B cell (primary cell): ENCODE results near the gene ZNF24. TPM values are rescaled to one million over a fixed set of nuclear protein-coding genes. Genes with fewer than 3 reads are reported as not detected.

Source experiments
- ATAC-seq: fragments of 200-7000 bp; cut with Tn5 transposase; one replicate; pipeline ENCODE4 v1.10.0; 2021; ENCODE audit warnings: low read depth, mild to moderate bottlenecking, moderate number of reproducible peaks, moderate library complexity
- CTCF ChIA-PET: fragments of 350-600 bp; sonication (Branson Sonifier 250); formaldehyde crosslinking; loops from one replicate; lab custom pipeline; 2021; ENCODE audit warnings: antibody characterized with exemption, inconsistent platforms; lab: Charles Lee
- POLR2A ChIA-PET: fragments of 350-600 bp; sonication (Branson Sonifier 250); formaldehyde crosslinking; loops from one replicate; lab custom pipeline; 2021; ENCODE audit warnings: antibody characterized with exemption; lab: Charles Lee
- DNase-seq: peaks from one replicate; pipeline ENCODE4 v3.0.0; 2013
- H2AFZ ChIP-seq: 2 replicates; pipeline ENCODE4 v1.6.1; 2012; ENCODE audit warnings: mild to moderate bottlenecking, low read depth, low read length; ENCODE audit not compliant: insufficient read depth, poor library complexity, severe bottlenecking
- H3K27ac ChIP-seq, 2 donors: 1 replicate in 1 of 2; 2 replicates in 1 of 2; pipeline ENCODE4 v1.5.1; 2012 to 2013; ENCODE audit warnings: low read length in 2 of 2, mild to moderate bottlenecking in 2 of 2, moderate library complexity in 1 of 2
- H3K27me3 ChIP-seq, 4 experiments: fragments of 200-600 bp in 1 of 4; sonication (generic) in 1 of 4; replicated peaks in 1 of 4; 1 replicate in 2 of 4; 2 replicates in 2 of 4; pipeline versions ENCODE4 v1.6.1 to v1.7.0; 2013 to 2016; ENCODE audit warnings: low read length in 3 of 4, mild to moderate bottlenecking in 2 of 4, mixed read lengths in 1 of 4, moderate library complexity in 1 of 4; ENCODE audit not compliant: insufficient read depth in 4 of 4, control insufficient read depth in 3 of 4; ENCODE audit errors: control extremely low read depth in 1 of 4
- H3K36me3 ChIP-seq, 2 experiments: replicated peaks in 1 of 2; 1 replicate in 1 of 2; 2 replicates in 1 of 2; pipeline versions ENCODE4 v1.6.1 to v1.7.1; 2013; ENCODE audit warnings: low read length in 1 of 2; ENCODE audit not compliant: insufficient read depth in 2 of 2, control insufficient read depth in 1 of 2; ENCODE audit errors: control extremely low read depth in 1 of 2, extremely low read depth in 1 of 2
- H3K4me1 ChIP-seq, 2 donors: fragments of 200-600 bp in 1 of 2; sonication (generic) in 1 of 2; 1 replicate in 1 of 2; 2 replicates in 1 of 2; pipeline versions ENCODE4 v1.5.1 to v1.6.1; 2013 to 2017; ENCODE audit warnings: low read length in 2 of 2; ENCODE audit not compliant: control insufficient read depth in 2 of 2, insufficient read depth in 2 of 2
- H3K4me2 ChIP-seq: replicated peaks from 2 replicates; pipeline ENCODE3; 2012; ENCODE audit warnings: mild to moderate bottlenecking, low read depth, low read length; ENCODE audit not compliant: poor library complexity, severe bottlenecking
- H3K4me3 ChIP-seq, 5 experiments: fragments of 200-600 bp in 1 of 5; sonication (generic) in 1 of 5; 1 replicate in 3 of 5; 2 replicates in 2 of 5; pipeline versions ENCODE4 v1.5.1 to v1.7.0; 2011 to 2016; ENCODE audit warnings: low read length in 4 of 5, mild to moderate bottlenecking in 4 of 5, low read depth in 2 of 5, control low read depth in 1 of 5, moderate library complexity in 1 of 5; ENCODE audit not compliant: insufficient read depth in 1 of 5; ENCODE audit errors: control extremely low read depth in 1 of 5, extremely low read depth in 1 of 5
- H3K79me2 ChIP-seq: fragments of 200-600 bp; sonication (generic); one replicate; pipeline ENCODE4 v1.6.0; 2016; ENCODE audit warnings: low read length; ENCODE audit not compliant: control insufficient read depth, insufficient read depth
- H3K9ac ChIP-seq: fragments of 200-600 bp; sonication (generic); 2 replicates; pipeline ENCODE4 v1.6.1; 2017; ENCODE audit warnings: mild to moderate bottlenecking, low read length, moderate library complexity
- H3K9me3 ChIP-seq, 3 donors: one replicate each; pipeline versions ENCODE4 v1.6.1 to v1.7.1; 2013; ENCODE audit warnings: low read length in 2 of 3; ENCODE audit not compliant: control insufficient read depth in 2 of 3, insufficient read depth in 1 of 3; ENCODE audit errors: control extremely low read depth in 1 of 3
- H4K20me1 ChIP-seq: 2 replicates; pipeline ENCODE4 v1.6.0; 2012; ENCODE audit warnings: mild to moderate bottlenecking, low read length; ENCODE audit not compliant: insufficient read depth, control insufficient read depth, poor library complexity, severe bottlenecking
- H3K27ac Mint-ChIP-seq: one replicate; pipeline ENCODE4 v1.8.0; 2021; ENCODE audit warnings: mixed read lengths
- H3K27me3 Mint-ChIP-seq: one replicate; pipeline ENCODE4 v1.8.0; 2021; ENCODE audit warnings: mixed read lengths
- H3K4me1 Mint-ChIP-seq: one replicate; pipeline ENCODE4 v1.8.0; 2021; ENCODE audit warnings: mixed read lengths
- H3K4me3 Mint-ChIP-seq: one replicate; pipeline ENCODE4 v1.8.0; 2021; ENCODE audit warnings: mixed read lengths
- H3K9me3 Mint-ChIP-seq: one replicate; pipeline ENCODE4 v1.8.0; 2022; ENCODE audit warnings: mixed read lengths; ENCODE audit not compliant: insufficient read depth
- EZH2 ChIP-seq: IDR thresholded peaks from 2 replicates; pipeline ENCODE4 v1.6.1; 2012; ENCODE audit warnings: borderline replicate concordance, low read depth, mild to moderate bottlenecking, moderate library complexity, low read length; ENCODE audit not compliant: insufficient read depth, poor library complexity, severe bottlenecking
- WGBS: methylation state at CpG from one replicate; pipeline ENCODE4 v1.1.5; 2013; ENCODE audit warnings: missing lambda C conversion rate; ENCODE audit not compliant: insufficient coverage; 5-methylcytosine and 5-hydroxymethylcytosine counted together
- intact Hi-C: fragments of 100-400 bp; cut with micrococcal nuclease; formaldehyde crosslinking; loops from one replicate; pipeline ENCODE4 v1.10.0; 2022
- polyA plus RNA-seq: library from polyadenylated mRNA; depleted of rRNA; stranded (reverse); fragments of >200 nt; gene quantifications from 2 replicates; pipeline ENCODE4 v1.2.3, GENCODE V29; 2012
- total RNA-seq, 2 donors: library from RNA; stranded (reverse); fragments of 120-200 nt in 1 of 2; gene quantifications; 1 replicate in 1 of 2; 2 replicates in 1 of 2; pipeline versions ENCODE4 v1.2.3 to v1.2.4, GENCODE V29; 2013 to 2022
- TF ChIP-seq, protein P1 (sequence below): fragments of 200-600 bp; IDR thresholded peaks from one replicate; pipeline ENCODE4 v1.8.0; 2022; ENCODE audit warnings: antibody characterized with exemption, mild to moderate bottlenecking

ZNF24 gene
- total and polyA plus RNA-seq, 2 donors (not counting 1 experiment from before 2014, with no cell fraction given), result 13.8 to 83.7 TPM

GRCh38 chr18:35361570-35362321 lies 17.5 kb upstream of the ZNF24 start:
- Histone ChIP-seq H3K79me2 (no peaks in the 10 kb centered on the region), H3K4me3 (no peak overlapping the region), H3K9me3 (no peaks in the 10 kb centered on the region), H3K9ac (no peak overlapping the region), H3K4me1 (no peaks in the 10 kb centered on the region), H4K20me1 (no peaks in the 10 kb centered on the region), H3K27ac (no peak overlapping the region), H3K4me2 (no peak overlapping the region), H2AFZ (no peak overlapping the region), H3K27me3 (no peaks in the 10 kb centered on the region), H3K36me3 (no peaks in the 10 kb centered on the region)
- Mint-ChIP-seq H3K27me3 (peaks cover 5% of the 10 kb centered on the region), H3K4me3 (no peak overlapping the region), H3K27ac (no peak overlapping the region), H3K9me3 (no peaks in the 10 kb centered on the region), H3K4me1 (no peaks in the 10 kb centered on the region)
- POLR2A ChIA-PET, result no interaction called here
- DNase-seq (no peak), ATAC-seq (no peak)
- CTCF ChIA-PET, result interaction anchor here (0.7 to 1.7 kb wide), 4 partner anchors 13 to 341 kb away, joined by 3 to 7 read pairs (median 3); no protein-coding TSS in a partner anchor
- TF ChIP-seq, protein P1, sequence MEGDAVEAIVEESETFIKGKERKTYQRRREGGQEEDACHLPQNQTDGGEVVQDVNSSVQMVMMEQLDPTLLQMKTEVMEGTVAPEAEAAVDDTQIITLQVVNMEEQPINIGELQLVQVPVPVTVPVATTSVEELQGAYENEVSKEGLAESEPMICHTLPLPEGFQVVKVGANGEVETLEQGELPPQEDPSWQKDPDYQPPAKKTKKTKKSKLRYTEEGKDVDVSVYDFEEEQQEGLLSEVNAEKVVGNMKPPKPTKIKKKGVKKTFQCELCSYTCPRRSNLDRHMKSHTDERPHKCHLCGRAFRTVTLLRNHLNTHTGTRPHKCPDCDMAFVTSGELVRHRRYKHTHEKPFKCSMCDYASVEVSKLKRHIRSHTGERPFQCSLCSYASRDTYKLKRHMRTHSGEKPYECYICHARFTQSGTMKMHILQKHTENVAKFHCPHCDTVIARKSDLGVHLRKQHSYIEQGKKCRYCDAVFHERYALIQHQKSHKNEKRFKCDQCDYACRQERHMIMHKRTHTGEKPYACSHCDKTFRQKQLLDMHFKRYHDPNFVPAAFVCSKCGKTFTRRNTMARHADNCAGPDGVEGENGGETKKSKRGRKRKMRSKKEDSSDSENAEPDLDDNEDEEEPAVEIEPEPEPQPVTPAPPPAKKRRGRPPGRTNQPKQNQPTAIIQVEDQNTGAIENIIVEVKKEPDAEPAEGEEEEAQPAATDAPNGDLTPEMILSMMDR, result no peak
- TF ChIP-seq EZH2, result no peak
- 100% methylated on average over 1 of the region's 2 CpGs for whole genome bisulfite sequencing
- intact Hi-C loops, result no loop called here

DNA sequence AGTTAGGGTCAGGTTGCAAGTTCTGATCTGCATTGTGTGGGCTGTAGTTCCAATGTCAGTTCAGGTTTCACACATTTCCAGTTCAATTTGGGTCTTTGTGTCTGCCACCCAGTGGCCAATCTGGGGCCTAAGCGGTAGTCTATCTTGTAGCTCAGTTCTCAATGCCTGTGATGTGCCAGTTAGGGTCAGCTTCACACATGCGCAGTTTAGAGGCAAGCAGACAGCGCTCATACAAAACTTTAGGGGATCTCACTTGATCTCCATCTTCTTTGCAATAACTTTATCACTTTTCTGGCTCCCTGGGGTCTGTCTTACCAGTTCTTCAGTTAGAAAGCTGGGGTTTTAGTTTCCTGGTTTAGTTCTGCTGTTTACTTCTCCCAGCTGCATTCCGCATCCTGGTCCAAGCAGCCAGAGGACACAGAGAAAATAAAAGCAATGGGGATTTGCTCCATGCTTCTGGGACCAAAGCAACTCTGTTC lies 11.0 kb upstream of the ZNF24 start:
- POLR2A ChIA-PET, result interaction anchor here (0.5 to 1.6 kb wide), 2 partner anchors 123 to 187 kb away, joined by 3 to 5 read pairs; no protein-coding TSS in a partner anchor

More for the DNA sequence above, 11.0 kb upstream of the ZNF24 start:
- no peaks in the 10 kb centered on the region for H3K4me1 ChIP-seq
- TF ChIP-seq, protein P1, result peak; percentile 76
- TF ChIP-seq EZH2, result no peak
- no peaks in the 10 kb centered on the region for H3K27me3 Mint-ChIP-seq
- no peak overlapping the region for H3K4me3 ChIP-seq
- peaks cover 0 to 11% (median 8%) of the 10 kb centered on the region in 3 donors for H3K9me3 ChIP-seq
- intact Hi-C loops, result loop anchor here (1.0 kb wide), 3 partner anchors 11 to 349 kb away; partner anchors contain the start of gene ZNF24
- H3K79me2 ChIP-seq, result no peaks in the 10 kb centered on the region
- no peaks in the 10 kb centered on the region for H4K20me1 ChIP-seq
- CTCF ChIA-PET, result interaction anchor here (0.6 to 6.9 kb wide), 27 partner anchors 9 to 617 kb away, joined by 3 to 110 read pairs (median 4); partner anchors contain the start of genes MAPRE2, ZNF24 and ZSCAN30
- no peak overlapping the region for H3K9ac ChIP-seq
- peak; percentile 99 for ATAC-seq
- 50% methylated on average over 2 of the region's 4 CpGs for WGBS
- H3K27ac ChIP-seq, result no peak overlapping the region
- H3K9me3 Mint-ChIP-seq, result peaks cover 3% of the 10 kb centered on the region
- no peaks in the 10 kb centered on the region for H3K27me3 ChIP-seq
- no peak overlapping the region for H3K4me2 ChIP-seq
- H3K36me3 ChIP-seq, result no peaks in the 10 kb centered on the region
- peak; percentile 85 for DNase-seq
- H3K27ac Mint-ChIP-seq, result no peak overlapping the region
- no peaks in the 10 kb centered on the region for H3K4me1 Mint-ChIP-seq
- H3K4me3 Mint-ChIP-seq, result no peak overlapping the region
- H2AFZ ChIP-seq, result peak overlapping the region; percentile 50
